NK-92 (cell line): ENCODE measurements around the gene ITGA8.
"Not testable (repeated sequence)": the region's sequence is repeated elsewhere in the genome, so short reads cannot be mapped to it uniquely, and the experiment has no call there.

Experiments
- DNase-seq: peaks from one replicate; lab custom pipeline; 2025; ENCODE audit not compliant: unreplicated experiment; lab: John Stamatoyannopoulos, UW

ITGA8 gene

GRCh38 chr10:15719899-15720634 is at the start of gene ITGA8:
TSS of gene ITGA8 (minus strand) at chr10:15719922. CDS start at chr10:15719771, 151 bp downstream.
- DNase-seq, result no peak

- DNase-seq, result no peak
These were observed 45.3 kb upstream of the ITGA8 start for GRCh38 chr10:15764892-15765454.

- no peak for DNase-seq
These were observed 43.3 kb upstream of the ITGA8 start for GRCh38 chr10:15763006-15763405.

GRCh38 chr10:15762239-15762638 is 42.5 kb upstream of the ITGA8 start:
- DNase-seq, result not testable (repeated sequence)

- DNase-seq, result not testable (repeated sequence)
These were observed 41.5 kb upstream of the ITGA8 start for GRCh38 chr10:15761224-15761623.

GRCh38 chr10:15760681-15761080 is 41.0 kb upstream of the ITGA8 start:
- no peak for DNase-seq

- no peak for DNase-seq
These were observed 39.5 kb upstream of the ITGA8 start for GRCh38 chr10:15759265-15759664.

GRCh38 chr10:15758618-15759017 is 38.9 kb upstream of the ITGA8 start:
- DNase-seq, result no peak

- DNase-seq, result no peak
These were observed 35.2 kb upstream of the ITGA8 start for GRCh38 chr10:15754937-15755336.

GRCh38 chr10:15751046-15751445 is 31.3 kb upstream of the ITGA8 start:
- no peak for DNase-seq

- no peak for DNase-seq
These were observed 28.4 kb upstream of the ITGA8 start for GRCh38 chr10:15748126-15748525.

GRCh38 chr10:15747632-15748031 is 27.9 kb upstream of the ITGA8 start:
- DNase-seq, result no peak

- no peak for DNase-seq
These were observed 26.0 kb upstream of the ITGA8 start for GRCh38 chr10:15745751-15746150.

GRCh38 chr10:15744217-15744865 is 24.6 kb upstream of the ITGA8 start:
- no peak for DNase-seq

- DNase-seq, result no peak
These were observed 23.7 kb upstream of the ITGA8 start for GRCh38 chr10:15743443-15743842.

- DNase-seq, result no peak
These were observed 23.1 kb upstream of the ITGA8 start for GRCh38 chr10:15742836-15743235.

GRCh38 chr10:15742102-15742501 is 22.4 kb upstream of the ITGA8 start:
- DNase-seq, result no peak

- DNase-seq, result no peak
These were observed 21.9 kb upstream of the ITGA8 start for GRCh38 chr10:15741581-15741980.

- DNase-seq, result no peak
These were observed 20.5 kb upstream of the ITGA8 start for GRCh38 chr10:15740261-15740660.

GRCh38 chr10:15739254-15739970 is 19.7 kb upstream of the ITGA8 start:
- no peak for DNase-seq

- DNase-seq, result no peak
These were observed 18.7 kb upstream of the ITGA8 start for GRCh38 chr10:15738270-15738925.
